ENCODE measurements around the gene FAM200A.
"Not testable (repeated sequence)": the region's sequence is repeated elsewhere in the genome, so short reads cannot be mapped to it uniquely, and the experiment has no call there.

Gene FAM200A

DNA sequence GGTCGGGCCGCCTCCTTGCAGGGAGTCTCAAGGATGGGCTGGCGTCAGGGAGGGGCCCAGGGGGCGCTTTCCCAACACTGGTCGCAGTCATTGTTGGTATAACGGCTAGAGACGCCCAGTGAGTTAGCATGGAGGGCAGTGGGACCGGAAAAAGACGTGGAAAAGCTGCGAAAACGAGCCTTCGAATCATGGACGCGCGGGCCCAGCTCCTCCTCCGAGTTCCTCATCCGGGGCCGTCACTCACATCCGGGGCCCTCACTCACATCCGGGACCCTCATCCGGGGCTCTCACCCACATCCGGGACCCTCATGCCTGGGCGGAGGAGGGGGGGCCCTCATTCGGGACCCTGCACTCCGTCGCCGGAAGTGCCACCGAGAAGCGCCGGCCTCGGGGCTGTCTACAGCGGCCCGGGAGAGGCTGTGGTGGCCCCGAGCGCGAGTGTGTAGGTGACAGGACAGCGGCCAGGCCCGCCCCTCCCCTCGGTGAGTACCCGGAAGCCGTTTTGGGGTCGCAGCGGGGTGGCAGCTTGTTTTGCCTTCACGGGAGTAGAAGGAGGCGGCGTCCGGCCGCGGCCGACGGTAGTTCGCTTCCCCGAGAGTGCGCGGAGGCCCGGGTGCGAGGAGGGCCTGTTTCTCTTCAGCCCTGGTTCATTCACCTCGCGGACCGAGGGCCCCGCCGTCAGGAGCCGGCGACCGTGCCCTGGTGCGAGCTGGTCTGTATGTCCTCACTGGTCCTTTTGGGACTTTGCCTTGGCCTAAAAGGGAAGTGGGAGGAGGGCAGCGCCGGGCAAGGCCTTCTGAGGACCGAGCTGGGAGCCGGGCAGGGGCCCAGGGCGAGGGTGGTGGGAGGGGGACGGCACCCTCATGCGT lies 6.6 kb upstream of the FAM200A start, which contains the start of gene ZNF655:
TSS of gene ZNF655 (plus strand) at position 337 of the 869 bp plus-strand sequence. CDS start 1,918 bp downstream, outside the sequence.
- peak; percentile 81 to 89 for DNase-seq

DNA sequence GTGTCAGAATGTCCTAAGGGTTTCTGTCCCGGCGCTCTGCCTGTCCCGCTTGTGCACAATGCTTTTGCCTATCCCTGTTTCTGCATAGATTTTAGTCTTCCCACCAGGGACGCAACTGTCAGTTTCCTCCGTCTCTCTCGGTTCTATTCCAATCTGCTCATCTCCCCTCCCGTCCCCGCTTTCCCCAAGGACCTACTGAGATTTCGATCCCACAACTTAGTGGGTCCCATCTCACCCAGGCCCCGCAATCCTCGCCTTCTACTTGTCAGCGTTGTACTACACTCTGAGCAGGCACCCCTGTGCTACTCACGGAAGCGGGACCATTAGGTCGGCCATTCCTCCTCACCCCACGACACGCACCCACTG lies 6.0 kb upstream of the FAM200A start:
- no peak for DNase-seq

DNA sequence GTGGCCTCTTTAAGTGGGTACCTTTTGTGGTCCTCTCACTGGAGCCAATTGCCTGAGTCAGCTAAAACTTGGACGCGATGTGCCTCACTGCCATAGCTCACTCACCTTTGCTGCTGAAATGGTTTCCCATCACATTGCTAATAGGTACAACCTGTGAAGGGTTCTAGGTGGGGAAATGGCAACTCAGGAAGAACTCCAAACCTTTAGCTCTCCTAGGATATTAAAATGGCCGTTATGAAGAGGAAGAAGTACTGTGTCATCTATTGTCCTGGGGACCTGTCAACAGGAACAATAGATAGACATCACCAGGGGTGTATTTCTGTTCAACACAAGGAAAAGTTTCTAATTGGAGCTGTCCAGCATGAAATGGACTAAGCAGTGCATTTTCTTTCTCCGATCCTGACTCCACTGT lies 5.3 kb upstream of the FAM200A start:
- no peak for DNase-seq

DNA sequence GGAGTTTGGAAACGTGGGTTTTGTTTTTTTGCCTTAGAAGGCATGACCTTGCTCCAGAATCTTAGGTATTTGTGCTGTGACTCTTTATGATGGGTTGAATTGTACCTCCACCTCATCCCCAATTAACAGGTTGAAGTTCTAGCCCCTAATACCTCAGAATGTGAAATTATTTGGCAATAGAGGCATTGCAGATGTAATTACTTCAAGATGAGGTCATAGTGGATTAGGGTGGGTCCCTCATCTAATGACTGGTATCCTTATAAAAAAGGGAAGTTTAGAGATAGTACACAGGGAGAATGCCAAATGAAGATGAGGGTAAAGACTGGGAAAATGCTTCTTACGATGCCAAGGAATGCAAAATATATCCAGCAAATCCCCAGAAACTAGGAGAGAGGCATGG lies 3.0 kb upstream of the FAM200A start:
- no peak for DNase-seq

DNA sequence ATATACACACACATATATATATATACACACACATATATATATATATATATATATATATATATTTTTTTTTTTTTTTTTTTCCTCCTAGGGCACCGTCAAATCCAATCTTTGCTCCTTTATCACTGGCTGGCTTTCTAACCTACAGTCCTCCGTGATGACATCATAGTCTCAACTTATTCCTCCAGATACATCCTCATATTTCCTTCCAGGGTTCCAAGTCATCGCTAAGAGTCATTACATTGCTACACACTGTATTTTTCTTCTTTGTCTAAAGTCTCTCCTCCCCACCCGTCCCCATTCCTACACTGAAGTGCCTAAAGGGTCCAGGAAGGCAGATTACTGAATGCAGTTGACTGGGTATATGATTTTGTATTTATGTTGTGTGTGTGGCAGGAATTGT lies 1.1 kb upstream of the FAM200A start:
- no peak for DNase-seq

DNA sequence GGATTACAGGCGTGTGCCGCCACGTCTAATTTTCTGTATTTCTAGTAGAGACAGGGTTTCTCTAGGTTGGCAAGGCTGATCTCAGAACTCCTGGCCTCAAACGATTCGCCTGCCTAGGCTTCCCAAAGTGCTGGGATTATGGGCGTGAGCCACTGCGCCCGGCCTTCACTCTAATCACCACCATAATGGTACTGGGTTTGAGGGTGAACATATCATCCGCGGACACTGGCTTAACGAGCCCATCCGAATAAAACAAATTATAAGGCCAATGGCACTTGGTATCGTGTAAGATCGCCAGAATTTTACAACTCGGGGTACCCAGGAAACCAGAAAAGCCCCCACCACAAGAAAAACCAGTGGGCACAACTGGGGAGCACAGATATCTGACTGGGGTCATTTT lies 580 bp downstream of the FAM200A start:
- DNase-seq: no peak

DNA sequence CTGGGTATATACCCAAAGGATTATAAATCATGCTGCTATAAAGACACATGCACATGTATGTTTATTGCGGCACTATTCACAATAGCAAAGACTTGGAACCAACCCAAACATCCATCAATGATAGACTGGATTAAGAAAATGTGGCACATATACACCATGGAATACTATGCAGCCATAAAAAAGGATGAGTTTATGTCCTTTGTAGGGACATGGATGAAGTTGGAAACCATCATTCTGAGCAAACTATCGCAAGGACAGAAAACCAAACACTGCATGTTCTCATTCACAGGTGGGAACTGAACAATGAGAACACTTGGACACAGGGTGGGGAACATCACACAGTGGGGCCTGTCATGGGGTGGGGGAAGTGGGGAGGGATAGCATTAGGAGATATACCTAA lies 2.4 kb downstream of the FAM200A start:
- DNase-seq: not testable (repeated sequence)

DNA sequence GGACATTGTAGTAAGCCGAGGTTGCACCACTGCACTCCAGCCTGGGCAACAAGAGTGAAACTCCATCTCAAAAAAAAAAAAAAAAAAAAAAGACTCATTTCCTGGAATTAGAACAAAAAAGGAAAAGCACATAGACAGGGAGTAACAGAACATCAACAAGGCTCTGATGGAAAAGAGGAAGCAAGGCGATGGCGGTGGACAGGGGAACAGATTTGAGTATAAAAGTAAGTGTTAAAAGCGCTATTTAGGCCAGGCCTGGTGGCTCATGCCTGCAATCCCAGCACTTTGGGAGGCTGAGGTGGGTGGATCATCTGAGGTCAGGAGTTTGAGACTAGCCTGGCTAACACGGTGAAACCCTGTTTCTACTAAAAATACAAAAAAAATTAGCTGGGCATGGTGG lies 6.6 kb downstream of the FAM200A start:
- DNase-seq: not testable (repeated sequence)

DNA sequence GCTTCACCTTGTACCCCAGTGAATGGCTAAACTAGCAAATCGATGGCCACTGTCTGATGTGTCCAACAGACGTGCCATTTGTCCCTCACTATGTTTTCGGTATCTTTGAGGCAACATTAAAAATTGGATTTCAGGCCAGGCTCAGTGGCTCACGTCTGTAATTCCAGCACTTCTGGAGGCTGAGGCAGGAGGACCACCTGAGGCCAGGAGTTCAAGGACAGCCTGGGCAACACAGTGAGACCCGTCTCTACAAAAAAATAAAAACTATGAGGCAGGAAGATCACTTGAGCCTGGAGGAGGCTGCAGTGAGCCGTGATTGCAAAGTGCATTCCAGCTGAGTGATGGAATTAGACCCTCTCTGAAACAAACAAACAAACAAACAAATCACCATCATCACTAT lies 8.0 kb downstream of the FAM200A start:
- no peak for DNase-seq

DNA sequence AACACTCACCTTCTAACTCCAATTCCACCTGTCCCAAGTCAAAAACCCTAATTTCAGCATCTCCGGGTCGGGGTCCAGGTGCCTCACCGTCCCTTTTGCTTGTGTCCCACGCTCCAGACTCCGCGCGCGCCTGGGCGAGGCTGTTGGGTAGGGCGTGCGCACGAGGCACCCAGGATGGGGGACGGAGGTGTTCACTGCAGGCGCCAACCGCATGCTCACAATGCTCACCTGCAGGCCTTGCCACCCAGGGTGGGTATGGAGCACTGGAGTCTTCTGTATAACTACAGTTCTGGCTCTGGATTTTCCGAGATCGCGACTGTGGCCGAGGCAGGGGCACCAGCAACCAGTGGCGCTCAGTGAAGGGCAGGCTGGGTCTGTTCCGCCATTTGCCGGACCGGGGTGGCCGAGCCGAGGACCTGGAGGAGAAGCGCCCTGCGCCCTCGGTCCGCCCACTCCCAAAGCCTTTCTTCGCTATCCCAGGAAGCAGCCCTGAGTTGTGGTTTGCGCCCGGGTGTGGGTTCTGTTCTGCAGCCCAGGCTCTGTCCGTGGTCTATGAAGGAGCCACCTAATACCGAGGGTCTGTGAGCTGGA lies 8.7 kb downstream of the FAM200A start:
- DNase-seq: no peak

DNA sequence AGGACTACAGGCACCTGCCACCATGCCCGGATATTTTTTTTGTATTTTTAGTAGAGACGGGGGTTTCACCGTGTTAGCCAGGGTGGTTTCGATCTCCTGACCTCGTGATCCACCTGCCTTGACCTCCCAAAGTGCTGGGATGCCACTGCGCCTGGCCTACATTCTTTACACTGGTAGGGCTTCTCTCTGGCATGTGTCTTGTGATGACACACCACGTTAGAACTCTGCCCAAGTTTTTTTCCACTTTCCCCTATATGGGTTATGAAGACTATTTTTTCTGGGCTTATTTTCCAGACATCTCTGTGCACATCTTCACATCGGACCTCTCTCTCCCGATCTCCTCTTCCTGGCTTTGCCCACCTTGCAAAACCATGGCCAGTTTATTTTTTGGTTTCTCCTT lies 10.7 kb downstream of the FAM200A start:
- DNase-seq: no peak

DNA sequence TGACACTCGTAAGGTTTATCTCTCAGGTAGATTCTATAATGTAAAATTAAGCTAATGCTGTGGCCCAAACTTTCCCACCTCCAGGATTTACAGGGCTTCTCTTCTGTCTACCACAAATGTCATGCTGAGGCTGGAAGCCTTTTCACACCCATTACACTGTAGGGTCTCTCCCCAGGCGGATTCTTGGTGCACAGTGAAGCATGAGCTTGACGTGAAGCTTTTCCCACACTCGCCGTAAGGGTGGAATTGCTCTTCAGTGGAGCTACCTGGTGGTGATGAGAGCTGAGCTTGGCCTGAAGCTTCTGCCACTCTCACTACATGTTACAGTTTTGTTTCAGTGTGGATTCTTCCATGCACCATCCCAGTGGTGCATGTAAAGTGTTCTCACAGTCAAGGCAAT lies 11.4 kb downstream of the FAM200A start:
- DNase-seq: no peak

DNA sequence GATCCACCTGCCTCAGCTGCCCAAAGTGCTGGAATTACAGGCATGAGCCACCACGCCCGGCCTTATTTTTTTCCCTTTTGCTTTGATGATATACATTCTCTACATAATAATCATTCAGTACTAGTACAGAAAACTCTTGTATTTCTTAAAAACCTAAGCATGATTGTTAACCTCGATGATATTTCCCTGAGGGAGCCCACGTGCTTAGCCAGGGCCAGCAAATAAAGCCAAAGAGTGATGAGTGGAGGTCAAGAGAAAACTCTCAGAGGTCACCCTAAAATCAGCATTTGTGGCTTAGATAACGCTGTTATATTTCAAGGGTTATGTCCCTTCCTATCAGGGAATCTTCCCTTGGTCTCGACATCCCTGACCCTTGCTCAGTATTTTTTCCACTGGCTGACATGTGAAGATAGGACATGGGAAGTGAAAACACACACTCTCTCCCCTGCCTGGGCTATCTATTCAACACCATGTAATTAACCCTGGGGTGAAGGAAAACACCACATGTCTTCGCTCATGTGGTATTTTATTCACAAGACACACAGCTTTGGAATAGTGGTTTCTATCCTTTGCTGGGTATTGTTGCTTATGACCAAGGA lies 12.6 kb downstream of the FAM200A start:
- DNase-seq: no peak

DNA sequence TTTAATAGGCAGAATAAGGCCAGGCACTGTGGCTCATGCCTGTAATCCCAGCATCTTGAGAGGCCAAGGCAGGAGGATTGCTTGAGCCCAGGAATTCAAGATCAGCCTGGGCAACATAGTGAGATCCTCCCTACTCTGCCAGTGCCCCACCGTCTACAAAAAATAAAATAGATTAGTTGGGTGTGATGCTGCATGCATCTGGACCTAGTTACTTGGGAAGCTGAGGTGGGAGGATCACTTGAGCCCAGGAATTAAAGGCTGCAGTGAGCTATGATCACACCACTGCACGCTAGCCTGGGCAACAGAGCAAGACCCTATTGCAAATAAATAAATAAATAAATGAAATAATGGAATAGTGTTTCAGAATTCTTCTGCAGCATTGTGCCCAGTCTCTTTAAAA lies 16.2 kb downstream of the FAM200A start:
- DNase-seq: no peak

DNA sequence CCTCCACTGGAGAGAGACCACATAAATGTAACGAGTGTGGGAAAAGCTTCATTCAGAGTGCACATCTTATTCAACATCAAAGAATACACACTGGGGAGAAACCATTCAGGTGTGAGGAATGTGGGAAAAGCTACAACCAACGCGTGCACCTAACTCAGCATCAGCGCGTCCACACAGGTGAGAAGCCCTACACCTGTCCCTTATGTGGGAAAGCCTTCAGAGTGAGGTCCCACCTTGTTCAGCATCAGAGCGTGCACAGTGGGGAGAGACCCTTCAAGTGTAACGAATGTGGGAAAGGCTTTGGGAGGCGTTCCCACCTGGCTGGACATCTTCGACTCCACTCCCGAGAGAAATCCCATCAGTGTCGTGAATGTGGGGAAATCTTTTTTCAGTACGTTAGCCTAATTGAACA lies 20.6 kb downstream of the FAM200A start:
- no peak for DNase-seq

DNA sequence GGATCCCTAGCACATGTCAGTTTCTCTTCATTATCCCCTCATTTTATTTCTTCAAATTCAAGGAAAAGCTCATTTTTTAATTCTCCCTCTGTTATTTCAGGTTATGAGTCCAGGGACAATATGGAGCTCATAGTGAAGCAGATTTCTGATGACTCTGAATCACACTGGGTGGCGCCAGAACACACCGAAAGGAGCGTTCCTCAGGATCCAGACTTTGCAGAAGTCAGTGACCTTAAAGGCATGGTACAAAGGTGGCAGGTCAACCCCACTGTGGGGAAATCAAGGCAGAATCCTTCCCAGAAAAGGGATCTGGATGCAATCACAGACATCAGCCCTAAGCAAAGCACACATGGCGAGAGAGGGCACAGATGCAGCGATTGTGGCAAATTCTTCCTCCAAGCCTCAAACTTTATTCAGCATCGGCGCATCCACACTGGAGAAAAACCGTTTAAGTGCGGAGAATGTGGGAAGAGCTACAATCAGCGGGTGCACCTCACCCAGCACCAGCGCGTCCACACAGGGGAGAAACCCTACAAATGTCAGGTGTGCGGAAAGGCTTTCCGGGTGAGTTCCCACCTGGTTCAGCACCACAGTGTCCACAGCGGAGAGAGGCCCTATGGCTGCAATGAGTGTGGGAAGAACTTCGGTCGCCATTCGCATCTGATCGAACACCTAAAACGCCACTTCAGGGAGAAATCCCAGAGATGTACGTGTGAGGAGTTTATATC lies 26.0 kb downstream of the FAM200A start:
- DNase-seq: no peak

DNA sequence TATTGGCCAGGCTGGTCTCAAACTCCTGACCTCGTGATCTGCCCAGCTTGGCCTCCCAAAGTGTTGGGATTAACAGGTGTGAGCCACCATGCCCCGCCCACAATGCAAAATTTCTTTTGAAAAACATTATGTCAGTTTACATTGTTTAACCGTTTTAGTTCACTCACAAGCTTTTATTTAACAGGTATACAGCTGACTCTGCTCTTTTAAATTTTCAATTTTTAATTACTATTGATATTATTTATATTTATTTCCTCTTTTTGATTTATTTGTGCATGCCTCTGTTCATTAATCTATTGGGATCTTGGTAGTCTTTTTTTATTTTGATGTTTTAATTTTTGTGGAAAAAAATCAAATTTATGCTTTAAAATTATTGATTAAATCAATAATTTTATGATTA lies 30.5 kb downstream of the FAM200A start:
- no peak for DNase-seq

DNA sequence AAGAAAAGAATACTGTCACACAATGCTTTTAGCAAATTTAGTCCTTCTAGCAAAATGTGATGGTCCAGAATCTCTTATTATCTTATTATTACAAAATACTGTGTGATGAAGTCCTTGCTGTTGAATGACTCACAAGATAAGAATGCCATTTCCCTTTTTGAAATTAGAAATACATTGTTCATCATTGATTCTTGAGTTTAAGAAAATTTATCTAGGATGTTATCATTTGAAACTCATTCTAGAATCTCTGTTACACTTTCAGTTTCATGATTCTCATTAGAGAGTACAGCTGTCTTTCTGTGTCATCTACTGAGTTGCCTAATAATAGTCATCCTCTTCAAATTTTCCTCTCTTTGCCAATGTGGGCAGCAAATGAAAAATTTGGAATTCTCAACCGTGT lies 37.9 kb downstream of the FAM200A start:
- DNase-seq: no peak

DNA sequence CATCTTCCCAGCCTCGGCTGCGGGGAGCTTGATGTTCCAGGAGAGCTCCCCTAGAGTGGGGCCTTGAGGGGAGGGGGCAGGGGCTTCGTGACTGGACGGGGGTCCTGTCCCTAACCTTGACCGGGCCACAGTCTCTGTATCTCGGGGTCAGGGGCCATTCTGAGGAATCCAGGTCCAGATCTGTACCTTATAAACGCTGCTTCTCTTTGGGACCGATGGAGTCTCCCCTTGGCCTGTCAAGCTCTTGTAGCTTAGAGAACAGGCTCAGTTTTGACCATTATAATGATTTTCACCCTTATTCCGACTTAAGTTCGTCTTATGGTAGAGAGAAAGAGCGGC lies 46.6 kb downstream of the FAM200A start:
- DNase-seq: no peak

DNA sequence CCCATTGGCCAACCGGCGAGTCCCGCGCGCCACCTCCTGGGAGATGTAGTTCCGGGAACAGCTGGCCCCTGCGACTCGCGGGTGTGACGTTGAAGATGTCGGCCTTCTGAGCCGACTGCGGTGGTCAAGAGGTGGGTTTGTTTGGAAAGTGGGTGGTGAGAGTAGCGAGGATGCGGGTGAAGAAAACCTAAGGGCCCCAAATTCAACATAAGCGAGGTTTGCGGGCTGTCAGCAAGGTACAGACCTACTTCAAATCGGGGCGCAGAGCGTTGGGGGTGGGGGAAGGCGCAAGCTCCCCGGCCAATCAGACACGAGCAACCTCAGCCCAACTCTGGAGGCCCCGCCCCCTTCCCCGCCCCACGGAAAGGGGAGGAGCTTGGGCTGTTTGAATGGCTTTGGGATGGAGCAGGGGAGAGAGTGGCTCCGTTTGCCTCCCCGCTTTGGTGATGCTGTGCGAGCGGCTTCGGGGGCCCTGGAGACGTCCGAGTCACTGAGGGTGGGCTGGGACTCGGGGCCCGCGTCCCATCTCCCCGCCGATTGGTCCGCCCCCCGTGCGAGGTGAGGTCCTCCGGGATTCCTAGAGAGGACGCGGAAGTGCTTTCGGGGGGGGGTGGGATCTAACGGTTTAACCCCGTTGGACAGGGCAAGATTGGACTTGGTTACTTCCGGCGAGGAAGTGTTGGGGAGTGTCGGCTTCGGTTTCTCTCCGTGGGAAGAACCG lies 47.2 kb downstream of the FAM200A start, which contains the start of gene ZKSCAN5:
TSS of gene ZKSCAN5 (plus strand) at position 60 of the 721 bp plus-strand sequence. CDS start 1,383 bp downstream, outside the sequence.
- peak; percentile 90 for DNase-seq

DNA sequence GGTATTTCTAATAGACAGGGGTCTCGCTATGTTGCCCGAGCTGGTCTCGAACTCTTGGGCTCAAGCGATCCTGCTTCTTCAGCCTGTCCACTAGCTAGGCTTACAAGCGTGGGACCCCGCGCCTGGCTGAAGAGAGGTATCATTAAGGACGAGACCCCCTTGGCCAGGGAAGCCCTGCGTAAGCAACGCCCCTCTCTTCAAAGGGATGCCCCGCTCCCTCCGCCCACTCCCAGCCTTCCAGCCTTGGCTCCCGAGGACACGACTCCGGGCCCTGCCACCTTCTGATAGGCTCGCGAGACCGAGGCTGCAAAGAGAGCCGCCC lies 47.7 kb downstream of the FAM200A start:
- peak; percentile 93 to 96 for DNase-seq

DNA sequence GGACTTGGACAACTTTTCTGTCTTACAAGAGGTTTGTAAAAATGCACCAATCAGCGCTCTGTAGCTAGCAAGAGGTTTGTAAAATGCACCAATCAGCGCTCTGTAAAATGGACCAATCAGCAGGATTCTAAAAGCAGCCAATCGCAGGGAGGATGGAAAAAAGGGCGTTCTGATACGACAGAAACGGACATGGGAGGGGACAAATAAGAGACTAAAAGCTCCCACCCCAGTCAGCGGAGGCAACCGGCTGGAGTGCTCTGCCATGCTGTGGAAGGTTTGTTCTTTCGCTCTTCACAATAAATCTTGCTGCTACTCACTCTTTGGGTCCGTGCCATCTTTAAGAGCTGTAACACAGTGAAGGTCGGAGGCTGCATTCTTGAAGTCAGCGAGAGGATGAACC lies 50.7 kb downstream of the FAM200A start:
- DNase-seq: not testable (repeated sequence)

DNA sequence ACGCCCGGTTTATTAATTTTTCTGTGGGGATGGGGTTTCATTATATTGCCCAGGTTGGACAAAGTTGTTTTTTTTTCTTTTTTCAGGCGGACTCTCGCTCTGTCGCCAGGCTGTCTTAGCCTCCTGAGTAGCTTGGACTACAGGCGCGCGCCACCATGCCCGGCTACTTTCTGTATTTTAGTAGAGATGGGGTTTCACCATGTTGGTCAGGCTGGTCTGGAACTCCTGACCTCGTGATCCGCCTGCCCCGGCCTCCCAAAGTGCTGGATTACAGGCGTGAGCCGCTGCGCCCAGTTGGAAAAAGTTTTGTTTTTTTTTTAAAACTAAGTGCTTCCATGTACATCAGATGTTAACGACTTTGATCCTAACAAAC lies 51.3 kb downstream of the FAM200A start:
- DNase-seq: no peak
